Aorta (tissue), 5 donors: ENCODE results near the gene ALG13. TPM values are rescaled to one million over a fixed set of nuclear protein-coding genes. Genes with fewer than 3 reads are reported as not detected.
"Not testable (repeated sequence)": the region's sequence is repeated elsewhere in the genome, so short reads cannot be mapped to it uniquely, and the experiment has no call there.

ENCODE experiments used
- ATAC-seq: fragments of 200-7000 bp; cut with Tn5 transposase; one replicate; pipeline ENCODE4 v1.9.1; 2022; ENCODE audit warnings: moderate library complexity; ENCODE audit not compliant: low FRiP score
- DNase-seq, 2 donors: peaks; one replicate each; pipeline ENCODE4 v3.0.0-alpha.2; 2020
- H3K27ac ChIP-seq, 2 donors: one replicate each; pipeline ENCODE4 v1.5.1; 2013; ENCODE audit warnings: low read length in 2 of 2, mild to moderate bottlenecking in 2 of 2, moderate library complexity in 2 of 2, control low read depth in 1 of 2, inconsistent platforms in 1 of 2, low read depth in 1 of 2
- H3K27me3 ChIP-seq, 2 donors: one replicate each; pipeline ENCODE4 v1.6.1; 2013; ENCODE audit warnings: control low read depth in 1 of 2, low read length in 1 of 2, mild to moderate bottlenecking in 1 of 2, moderate library complexity in 1 of 2; ENCODE audit not compliant: insufficient read depth in 2 of 2, control insufficient read depth in 1 of 2
- H3K36me3 ChIP-seq, 2 donors: one replicate each; pipeline ENCODE4 v1.6.1; 2013; ENCODE audit warnings: control low read depth in 1 of 2, low read length in 1 of 2, mild to moderate bottlenecking in 1 of 2; ENCODE audit not compliant: insufficient read depth in 2 of 2, control insufficient read depth in 1 of 2
- H3K4me1 ChIP-seq, 2 donors: one replicate each; pipeline ENCODE4 v1.6.1; 2013; ENCODE audit warnings: low read length in 2 of 2, control low read depth in 1 of 2, mild to moderate bottlenecking in 1 of 2, moderate library complexity in 1 of 2; ENCODE audit not compliant: insufficient read depth in 2 of 2, control insufficient read depth in 1 of 2
- H3K4me3 ChIP-seq, 2 donors: one replicate each; pipeline ENCODE4 v1.5.1; 2013; ENCODE audit warnings: low read length in 2 of 2, control low read depth in 1 of 2, mild to moderate bottlenecking in 1 of 2
- H3K9me3 ChIP-seq: one replicate; pipeline ENCODE4 v1.6.1; 2013; ENCODE audit warnings: mild to moderate bottlenecking, low read length; ENCODE audit not compliant: control insufficient read depth
- WGBS, 2 donors: extraction: QIAGEN DNeasy Blood & Tissue Kit; methylation state at CpG; one replicate each; pipeline ENCODE4 v1.1.7; 2013; 5-methylcytosine and 5-hydroxymethylcytosine counted together
- intact Hi-C, 2 donors: fragments of 100-400 bp; cut with DNase I; formaldehyde crosslinking; loops; one replicate each; pipeline versions ENCODE4 v1.14.2 to v1.15.0; 2022
- polyA plus RNA-seq, 2 donors: library from polyadenylated mRNA; stranded (reverse); fragments of 200-250 nt; gene quantifications; one replicate each; pipeline ENCODE4 v1.2.3, GENCODE V29; 2013
- total RNA-seq, 2 donors: library from RNA; stranded (reverse); fragmentation: NEBNext Ultra II Directional; extraction: Animal tissue kit (Norgen Biotek cat#: 25700); gene quantifications; one replicate each; pipeline ENCODE4 v1.2.1, GENCODE V29; 2021
- donor health status: healthy with polysubstance abuse.
- donor health status: Bipolar disorder and iron deficiency.
- donor health status: DM: no; HTN: no; CAD: no.
- donor health status: DM: no; HTN: no; CAD: no.
- donor health status: DM: yes; HTN: yes; CAD: no.

The ALG13 gene
- total and polyA plus RNA-seq, 4 donors = 31.2 to 86.0 (median 53.4) TPM

DNA sequence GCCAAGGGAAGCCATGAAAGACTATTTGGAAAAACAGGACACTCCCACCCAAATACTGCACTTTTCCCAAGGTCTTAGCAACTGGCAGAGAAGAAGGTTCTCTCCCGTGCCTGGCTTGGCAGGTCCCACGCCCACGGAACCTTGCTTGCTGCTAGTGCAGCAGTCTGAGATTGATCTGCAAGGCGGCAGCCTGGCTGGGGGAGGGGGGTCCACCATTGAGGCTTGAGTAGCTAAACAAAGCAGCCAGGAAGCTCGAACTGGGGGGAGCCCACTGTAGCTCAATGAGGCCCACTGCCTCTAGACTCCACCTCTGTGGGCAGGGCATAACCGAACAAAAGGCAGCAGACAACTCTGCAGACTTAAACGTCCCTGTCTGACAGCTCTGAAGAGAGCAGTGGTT lies 103.7 kb downstream of the ALG13 start:
- WGBS, 2 donors = 73 to 83% methylated on average over 7 of the region's 7 CpGs
- H3K27me3 ChIP-seq = no peaks in the 10 kb centered on the region
- ATAC-seq = no peak
- no peak overlapping the region for H3K4me3 ChIP-seq
- no peak overlapping the region for H3K27ac ChIP-seq
- intact Hi-C loops = no loop called here
- H3K9me3 ChIP-seq = no peaks in the 10 kb centered on the region
- DNase-seq = no peak
- H3K4me1 ChIP-seq = no peaks in the 10 kb centered on the region
- no peaks in the 10 kb centered on the region for H3K36me3 ChIP-seq

DNA sequence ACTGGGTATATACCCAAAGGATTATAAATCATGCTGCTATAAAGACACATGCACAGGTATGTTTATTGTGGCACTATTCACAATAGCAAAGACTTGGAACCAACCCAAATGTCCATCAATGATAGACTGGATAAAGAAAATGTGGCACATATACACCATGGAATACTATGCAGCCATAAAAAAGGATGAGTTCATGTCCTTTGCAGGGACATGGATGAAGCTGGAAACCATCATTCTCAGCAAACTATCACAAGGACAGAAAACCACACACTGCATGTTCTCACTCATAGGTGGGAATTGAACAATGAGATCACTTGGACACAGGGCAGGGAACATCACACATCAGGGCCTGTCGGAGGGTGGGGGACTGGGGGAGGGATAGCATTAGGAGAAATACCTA lies 109.1 kb downstream of the ALG13 start:
- H3K4me3 ChIP-seq, H3K4me1 ChIP-seq, intact Hi-C loops, H3K27me3 ChIP-seq, H3K36me3 ChIP-seq, DNase-seq, H3K27ac ChIP-seq, ATAC-seq, H3K9me3 ChIP-seq: not testable (repeated sequence)
- 95 to 96% methylated on average over 1 of the region's 1 CpG for WGBS, 2 donors

Other genes starting within 250 kb of the ALG13 start
- not detected for gene SERTM2, start 169.5 kb upstream of the ALG13 start, total RNA-seq
- gene SERTM2, start 169.5 kb upstream of the ALG13 start, polyA plus RNA-seq = not detected
- gene TRPC5OS, start 195.0 kb downstream of the ALG13 start, total RNA-seq = not detected
- gene TRPC5OS, start 195.0 kb downstream of the ALG13 start, polyA plus RNA-seq = not detected